WTC11 (cell line): ENCODE results near the gene CAPN15.

ENCODE experiments used
- ATF3 ChIP-seq: sonication (generic); formaldehyde crosslinking; conservative IDR thresholded peaks from 2 replicates; pipeline ENCODE4 v1.8.1; 2022; ENCODE audit warnings: mild to moderate bottlenecking, missing genetic modification reagents
- CTCF ChIP-seq: fragments of 200-600 bp; IDR thresholded peaks from 2 replicates; pipeline ENCODE4 v1.8.0; 2022; ENCODE audit warnings: antibody characterized with exemption
- NR2C2 ChIP-seq: sonication (generic); formaldehyde crosslinking; IDR thresholded peaks from 2 replicates; pipeline ENCODE4 v1.8.0; 2022; ENCODE audit warnings: mild to moderate bottlenecking, missing genetic modification reagents
- TP53 ChIP-seq: sonication (generic); formaldehyde crosslinking; IDR thresholded peaks from 2 replicates; pipeline ENCODE4 v1.8.1; 2023; ENCODE audit warnings: mild to moderate bottlenecking, missing genetic modification reagents
- TF ChIP-seq, protein P1 (sequence below): sonication (generic); formaldehyde crosslinking; IDR thresholded peaks from 2 replicates; pipeline ENCODE4 v1.8.0; 2022; ENCODE audit warnings: mild to moderate bottlenecking, missing genetic modification reagents

- TF ChIP-seq CTCF (no peak), ATF3 (no peak), NR2C2 (CRISPR knock-in tag) (no peak), TP53 (CRISPR knock-in tag) (no peak)
- TF ChIP-seq, protein P1, sequence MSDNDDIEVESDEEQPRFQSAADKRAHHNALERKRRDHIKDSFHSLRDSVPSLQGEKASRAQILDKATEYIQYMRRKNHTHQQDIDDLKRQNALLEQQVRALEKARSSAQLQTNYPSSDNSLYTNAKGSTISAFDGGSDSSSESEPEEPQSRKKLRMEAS (CRISPR knock-in tag): no peak
Observed at GRCh38 chr16:525123-525519, 2.4 kb upstream of the CAPN15 start.
